ENCODE data around the gene TRIP13. TPM values are rescaled to one million over a fixed set of nuclear protein-coding genes. Genes with fewer than 3 reads are reported as not detected.

TRIP13 gene
- total and polyA plus RNA-seq, 2 of the 13 experiments (the other 11 are each of a cell fraction or from before 2014, with no cell fraction given), result 13.5 to 33.0 TPM

DNA sequence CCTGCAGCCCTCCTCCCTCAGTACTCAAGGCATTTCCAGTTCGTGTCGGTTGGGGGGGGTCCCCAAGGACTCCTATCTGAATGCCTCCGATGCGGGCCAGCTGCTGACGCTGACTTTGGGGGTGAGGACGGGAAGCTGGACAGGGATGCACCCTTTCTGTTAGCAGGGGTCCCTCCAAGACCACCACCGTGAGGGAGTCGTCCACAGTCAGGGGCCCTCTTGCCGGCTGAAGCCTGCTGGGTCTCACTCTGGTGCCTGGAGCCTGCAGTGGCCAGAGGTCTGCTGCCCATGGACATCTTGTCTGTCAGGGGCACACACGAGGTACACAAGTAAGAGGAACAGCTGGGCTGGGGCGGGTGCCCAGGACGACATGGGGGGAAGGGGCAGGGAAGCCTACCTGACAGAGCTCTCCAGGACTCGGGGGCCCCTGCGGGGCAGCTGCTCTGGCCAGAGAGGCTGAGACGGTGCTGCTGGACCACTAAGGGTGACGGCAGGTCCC, 32.8 kb upstream of the TRIP13 start:
- H3K4me3 ChIP-seq (replicated peaks in 1 of 3; ENCODE audit: insufficient read depth in 1 of 3, low read depth in 2 of 3, low read length in 3 of 3), result no peak overlapping the region
- ChIA-PET CTCF (ENCODE audit: low intra/inter-chr PET ratio, low total read pairs) (no interaction called here), POLR2A (no interaction called here)
- 91% methylated on average over 12 of the region's 16 CpGs for WGBS (ENCODE audit: low lambda C conversion rate)
- no peaks in the 10 kb centered on the region for H3K4me1 ChIP-seq (ENCODE audit: insufficient read depth, low read length)
- no TSS peak for BruUV-seq (replicated peaks)
- FAIRE-seq, result no peak
- TF ChIP-seq SIX4 (CRISPR knock-in tag; IDR thresholded peaks at IDR 0.05), result no peak
- TF ChIP-seq RNF2 (conservative IDR thresholded peaks at IDR 0.05; ENCODE audit: low read depth), result no peak
- TF ChIP-seq POLR2AphosphoS2 (IDR thresholded peaks at IDR 0.05; ENCODE audit: low read depth, low read length), result no peak
- TF ChIP-seq ZMYM3 (CRISPR knock-in tag; IDR thresholded peaks at IDR 0.05), result no peak
- TF ChIP-seq TEAD2 (CRISPR knock-in tag; IDR thresholded peaks at IDR 0.05), result no peak
- TF ChIP-seq, protein P1, sequence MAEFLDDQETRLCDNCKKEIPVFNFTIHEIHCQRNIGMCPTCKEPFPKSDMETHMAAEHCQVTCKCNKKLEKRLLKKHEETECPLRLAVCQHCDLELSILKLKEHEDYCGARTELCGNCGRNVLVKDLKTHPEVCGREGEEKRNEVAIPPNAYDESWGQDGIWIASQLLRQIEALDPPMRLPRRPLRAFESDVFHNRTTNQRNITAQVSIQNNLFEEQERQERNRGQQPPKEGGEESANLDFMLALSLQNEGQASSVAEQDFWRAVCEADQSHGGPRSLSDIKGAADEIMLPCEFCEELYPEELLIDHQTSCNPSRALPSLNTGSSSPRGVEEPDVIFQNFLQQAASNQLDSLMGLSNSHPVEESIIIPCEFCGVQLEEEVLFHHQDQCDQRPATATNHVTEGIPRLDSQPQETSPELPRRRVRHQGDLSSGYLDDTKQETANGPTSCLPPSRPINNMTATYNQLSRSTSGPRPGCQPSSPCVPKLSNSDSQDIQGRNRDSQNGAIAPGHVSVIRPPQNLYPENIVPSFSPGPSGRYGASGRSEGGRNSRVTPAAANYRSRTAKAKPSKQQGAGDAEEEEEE (CRISPR knock-in tag; IDR thresholded peaks at IDR 0.05; ENCODE audit: borderline replicate concordance), result no peak
- TF ChIP-seq ZBTB21 (CRISPR knock-in tag; IDR thresholded peaks at IDR 0.05), result no peak
- no peak for TF ChIP-seq ZNF292 (CRISPR knock-in tag; IDR thresholded peaks at IDR 0.05; ENCODE audit: borderline replicate concordance, low read depth)
- H4K20me1 ChIP-seq (ENCODE audit: insufficient read depth, low read length), result no peaks in the 10 kb centered on the region
- intact Hi-C loops (cut with micrococcal nuclease; ENCODE audit: unreplicated experiment), result no loop called here
- peaks cover 4 to 18% of the 10 kb centered on the region in 2 experiments; a peak in 4 of 5 replicates for H3K36me3 ChIP-seq (replicated peaks in 1 of 2; ENCODE audit: control insufficient read depth in 1 of 2, insufficient read depth in 2 of 2, low read length in 2 of 2)
- no peak for ATAC-seq
- no peaks in the 10 kb centered on the region for H3K27me3 ChIP-seq (ENCODE audit: control insufficient read depth in 1 of 2, insufficient read depth in 2 of 2, low read length in 2 of 2)
- H3K79me2 ChIP-seq (ENCODE audit: insufficient read depth, low read length), result no peaks in the 10 kb centered on the region
- H2AFZ ChIP-seq (ENCODE audit: low read length), result no peak overlapping the region
- in situ Hi-C loops (cut with HindIII; ENCODE audit: extremely low pct_ligation_motif_present, low pct_unique_long_range_greater_than_20kb), result no loop called here
- no peaks in the 10 kb centered on the region for H3K9me3 ChIP-seq (ENCODE audit: low read length)
- no peak overlapping the region for H3K4me2 ChIP-seq (ENCODE audit: low read depth, low read length)
- H3K27ac ChIP-seq (ENCODE audit: extremely low read length, insufficient read depth, low read length), result no peak overlapping the region
- no peak overlapping the region for H3K9ac ChIP-seq (ENCODE audit: insufficient read depth, low read depth, low read length)
- no peak for DNase-seq (ENCODE audit: low spot score)

Measured in HepG2 (cell line).